HepG2 (cell line): ENCODE data around the gene IFNLR1. TPM values are rescaled to one million over a fixed set of nuclear protein-coding genes. Genes with fewer than 3 reads are reported as not detected.

ENCODE experiments used
- FOXO4 ChIP-seq: sonication (generic); formaldehyde crosslinking; conservative IDR thresholded peaks from 2 replicates; pipeline ENCODE4 v1.8.1; 2023; ENCODE audit warnings: missing genetic modification reagents
- HDAC1 ChIP-seq: sonication (generic); formaldehyde crosslinking; IDR thresholded peaks from 2 replicates; pipeline ENCODE4 v1.5.1; 2020; ENCODE audit warnings: mild to moderate bottlenecking, missing genetic modification reagents
- HDAC2 ChIP-seq: sonication (generic); formaldehyde crosslinking; IDR thresholded peaks from 2 replicates; pipeline ENCODE4 v1.4.0; 2020; ENCODE audit warnings: missing genetic modification reagents
- KLF13 ChIP-seq: sonication (generic); formaldehyde crosslinking; IDR thresholded peaks from 2 replicates; pipeline ENCODE4 v1.4.0; 2020; ENCODE audit warnings: mild to moderate bottlenecking, missing genetic modification reagents
- POGZ ChIP-seq: sonication (generic); formaldehyde crosslinking; IDR thresholded peaks from 2 replicates; pipeline ENCODE4 v1.4.0; 2020; ENCODE audit warnings: mild to moderate bottlenecking, missing genetic modification reagents
- PRMT3 ChIP-seq: sonication (generic); formaldehyde crosslinking; IDR thresholded peaks from 2 replicates; pipeline ENCODE4 v1.8.1; 2022; ENCODE audit warnings: low read depth, mild to moderate bottlenecking, moderate library complexity, missing genetic modification reagents, borderline replicate concordance
- RCOR2 ChIP-seq: IDR thresholded peaks from 2 replicates; pipeline ENCODE4 v1.6.1; 2016; ENCODE audit warnings: missing biosample characterization, missing genetic modification reagents
- RXRA ChIP-seq: sonication (generic); formaldehyde crosslinking; IDR thresholded peaks from 2 replicates; pipeline ENCODE4 v1.5.1; 2020; ENCODE audit warnings: missing genetic modification reagents
- SMARCC2 ChIP-seq: fragments of 450-650 bp; IDR thresholded peaks from 2 replicates; pipeline ENCODE4 v1.6.1; 2017; ENCODE audit warnings: antibody characterized with exemption, mild to moderate bottlenecking
- SRF ChIP-seq: IDR thresholded peaks from 2 replicates; pipeline ENCODE4 v1.6.1; 2011; ENCODE audit warnings: mild to moderate bottlenecking, low read depth, low read length, moderate library complexity
- TBX3 ChIP-seq: fragments of 450-650 bp; IDR thresholded peaks from 2 replicates; pipeline ENCODE4 v1.6.1; 2017; ENCODE audit warnings: antibody characterized with exemption, mild to moderate bottlenecking, inconsistent platforms, borderline replicate concordance
- TCF7L2 ChIP-seq: IDR thresholded peaks from 2 replicates; pipeline ENCODE4 v1.6.1; 2011; ENCODE audit warnings: mild to moderate bottlenecking, low read depth, low read length, moderate library complexity
- TEAD3 ChIP-seq: optimal IDR thresholded peaks from 2 replicates; pipeline ENCODE3; 2016; ENCODE audit warnings: borderline replicate concordance
- ZNF446 ChIP-seq: sonication (generic); formaldehyde crosslinking; IDR thresholded peaks from 2 replicates; pipeline ENCODE4 v1.5.0; 2020; ENCODE audit warnings: mild to moderate bottlenecking, missing genetic modification reagents
- ZNF484 ChIP-seq: sonication (generic); formaldehyde crosslinking; IDR thresholded peaks from 2 replicates; pipeline ENCODE4 v1.5.1; 2020; ENCODE audit warnings: mild to moderate bottlenecking, low read depth, missing genetic modification reagents, borderline replicate concordance
- ZNF704 ChIP-seq: sonication (generic); formaldehyde crosslinking; IDR thresholded peaks from 2 replicates; pipeline ENCODE4 v1.8.1; 2023; ENCODE audit warnings: mild to moderate bottlenecking, inconsistent platforms, moderate library complexity, missing genetic modification reagents, borderline replicate concordance
- ZNF761 ChIP-seq: sonication (generic); formaldehyde crosslinking; conservative IDR thresholded peaks from 2 replicates; pipeline ENCODE4 v1.4.0; 2020; ENCODE audit warnings: mild to moderate bottlenecking, missing genetic modification reagents
- ZSCAN21 ChIP-seq: sonication (generic); formaldehyde crosslinking; IDR thresholded peaks from 2 replicates; pipeline ENCODE4 v1.8.0; 2022; ENCODE audit warnings: mild to moderate bottlenecking, missing genetic modification reagents, moderate library complexity, borderline replicate concordance
- polyA plus RNA-seq, 8 experiments: library from polyadenylated mRNA; depleted of rRNA in 3 of 8; stranded (reverse) in 7 of 8; unstranded in 1 of 8; fragments of >200 nt; fragmentation: Illumina TruSeq in 4 of 8; extraction: Trizol in 4 of 8; gene quantifications; 2 replicates each; pipeline versions ENCODE4 v1.2.1 to v1.2.3, GENCODE V29; 2011 to 2016; ENCODE audit warnings: low read depth in 4 of 8, missing spikeins in 1 of 8, mixed read lengths in 1 of 8; ENCODE audit not compliant: insufficient read depth in 1 of 8
- total RNA-seq, 5 experiments: library from RNA; depleted of rRNA; stranded (reverse); fragments of >200 nt; fragmentation: Illumina TruSeq; extraction: Trizol; gene quantifications; 2 replicates each; pipeline ENCODE4 v1.2.3, GENCODE V29; 2016; ENCODE audit warnings: low read depth in 1 of 5
- TF ChIP-seq, protein P1 (sequence below): IDR thresholded peaks from 2 replicates; pipeline ENCODE4 v1.6.1; 2016; ENCODE audit warnings: low read depth, control low read depth
- TF ChIP-seq, protein P2 (sequence below): sonication (generic); formaldehyde crosslinking; IDR thresholded peaks from 2 replicates; pipeline ENCODE4 v1.4.0; 2020; ENCODE audit warnings: missing genetic modification reagents
- TF ChIP-seq, protein P3 (sequence below): fragments of 450-650 bp; IDR thresholded peaks from 2 replicates; pipeline ENCODE4 v1.6.1; 2017
- TF ChIP-seq, protein P4 (sequence below): sonication (generic); formaldehyde crosslinking; IDR thresholded peaks from 2 replicates; pipeline ENCODE4 v1.4.0; 2020; ENCODE audit warnings: missing genetic modification reagents, mild to moderate bottlenecking, borderline replicate concordance

IFNLR1 gene
- total and polyA plus RNA-seq, 2 of the 13 experiments (the other 11 are each of a cell fraction or from before 2014, with no cell fraction given), result 3.8 to 8.5 TPM

DNA sequence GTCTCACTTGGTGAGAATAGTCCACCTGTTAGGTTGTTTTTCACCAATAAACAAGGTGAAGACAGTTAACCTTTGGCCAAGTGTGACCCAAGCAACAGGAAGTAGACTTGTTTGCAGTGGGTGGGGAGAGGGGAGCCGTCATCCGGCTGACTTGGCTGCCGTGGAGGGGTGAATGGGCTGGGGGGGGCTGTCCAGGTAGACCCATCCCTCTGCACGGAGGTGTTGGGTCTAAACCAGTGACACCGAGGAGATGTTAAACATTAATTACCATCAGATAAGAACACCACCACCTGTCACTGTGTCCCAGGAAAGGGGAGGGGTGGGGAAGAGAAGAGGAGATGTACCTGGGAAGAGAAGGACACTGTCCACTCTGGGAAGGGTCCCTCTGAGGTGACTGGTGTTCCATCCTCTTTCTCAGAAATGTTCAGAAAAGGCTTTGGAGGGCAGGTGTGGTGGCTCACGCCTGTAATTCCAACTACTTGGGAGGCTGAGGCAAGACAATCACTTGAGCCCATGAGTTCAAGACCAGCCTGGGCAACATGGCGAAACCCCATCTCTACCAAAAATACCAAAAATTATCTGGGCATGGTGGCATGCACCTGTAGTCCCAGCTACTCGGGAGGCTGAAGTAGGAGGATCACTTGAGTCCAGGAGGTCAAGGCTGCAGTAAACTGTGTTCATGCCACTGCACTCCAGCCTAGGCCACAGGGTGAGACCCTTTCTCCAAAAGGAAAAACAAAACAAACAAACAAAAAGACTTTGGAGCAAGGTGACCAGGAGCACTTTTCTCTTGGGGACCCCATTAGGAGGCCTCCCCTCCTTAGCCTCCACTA, 68.5 kb downstream of the IFNLR1 start (continued):
- TF ChIP-seq, protein P1, sequence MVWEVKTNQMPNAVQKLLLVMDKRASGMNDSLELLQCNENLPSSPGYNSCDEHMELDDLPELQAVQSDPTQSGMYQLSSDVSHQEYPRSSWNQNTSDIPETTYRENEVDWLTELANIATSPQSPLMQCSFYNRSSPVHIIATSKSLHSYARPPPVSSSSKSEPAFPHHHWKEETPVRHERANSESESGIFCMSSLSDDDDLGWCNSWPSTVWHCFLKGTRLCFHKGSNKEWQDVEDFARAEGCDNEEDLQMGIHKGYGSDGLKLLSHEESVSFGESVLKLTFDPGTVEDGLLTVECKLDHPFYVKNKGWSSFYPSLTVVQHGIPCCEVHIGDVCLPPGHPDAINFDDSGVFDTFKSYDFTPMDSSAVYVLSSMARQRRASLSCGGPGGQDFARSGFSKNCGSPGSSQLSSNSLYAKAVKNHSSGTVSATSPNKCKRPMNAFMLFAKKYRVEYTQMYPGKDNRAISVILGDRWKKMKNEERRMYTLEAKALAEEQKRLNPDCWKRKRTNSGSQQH (CRISPR knock-in tag), result peak; percentile 63; the same call in 1 of the 2 replicates
- TF ChIP-seq KLF13, result no peak
- TF ChIP-seq SMARCC2, result no peak
- no peak for TF ChIP-seq SRF
- TF ChIP-seq ZSCAN21, result no peak
- no peak for TF ChIP-seq PRMT3 (CRISPR knock-in tag)
- TF ChIP-seq, protein P2, sequence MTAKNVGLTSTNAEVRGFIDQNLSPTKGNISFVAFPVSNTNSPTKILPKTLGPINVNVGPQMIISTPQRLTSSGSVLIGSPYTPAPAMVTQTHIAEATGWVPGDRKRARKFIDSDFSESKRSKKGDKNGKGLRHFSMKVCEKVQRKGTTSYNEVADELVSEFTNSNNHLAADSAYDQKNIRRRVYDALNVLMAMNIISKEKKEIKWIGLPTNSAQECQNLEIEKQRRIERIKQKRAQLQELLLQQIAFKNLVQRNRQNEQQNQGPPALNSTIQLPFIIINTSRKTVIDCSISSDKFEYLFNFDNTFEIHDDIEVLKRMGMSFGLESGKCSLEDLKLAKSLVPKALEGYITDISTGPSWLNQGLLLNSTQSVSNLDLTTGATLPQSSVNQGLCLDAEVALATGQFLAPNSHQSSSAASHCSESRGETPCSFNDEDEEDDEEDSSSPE (CRISPR knock-in tag), result no peak
- no peak for TF ChIP-seq ZNF484
- no peak for TF ChIP-seq RCOR2
- no peak for TF ChIP-seq TCF7L2
- TF ChIP-seq, protein P3, sequence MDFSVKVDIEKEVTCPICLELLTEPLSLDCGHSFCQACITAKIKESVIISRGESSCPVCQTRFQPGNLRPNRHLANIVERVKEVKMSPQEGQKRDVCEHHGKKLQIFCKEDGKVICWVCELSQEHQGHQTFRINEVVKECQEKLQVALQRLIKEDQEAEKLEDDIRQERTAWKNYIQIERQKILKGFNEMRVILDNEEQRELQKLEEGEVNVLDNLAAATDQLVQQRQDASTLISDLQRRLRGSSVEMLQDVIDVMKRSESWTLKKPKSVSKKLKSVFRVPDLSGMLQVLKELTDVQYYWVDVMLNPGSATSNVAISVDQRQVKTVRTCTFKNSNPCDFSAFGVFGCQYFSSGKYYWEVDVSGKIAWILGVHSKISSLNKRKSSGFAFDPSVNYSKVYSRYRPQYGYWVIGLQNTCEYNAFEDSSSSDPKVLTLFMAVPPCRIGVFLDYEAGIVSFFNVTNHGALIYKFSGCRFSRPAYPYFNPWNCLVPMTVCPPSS, result no peak
- TF ChIP-seq, protein P4, sequence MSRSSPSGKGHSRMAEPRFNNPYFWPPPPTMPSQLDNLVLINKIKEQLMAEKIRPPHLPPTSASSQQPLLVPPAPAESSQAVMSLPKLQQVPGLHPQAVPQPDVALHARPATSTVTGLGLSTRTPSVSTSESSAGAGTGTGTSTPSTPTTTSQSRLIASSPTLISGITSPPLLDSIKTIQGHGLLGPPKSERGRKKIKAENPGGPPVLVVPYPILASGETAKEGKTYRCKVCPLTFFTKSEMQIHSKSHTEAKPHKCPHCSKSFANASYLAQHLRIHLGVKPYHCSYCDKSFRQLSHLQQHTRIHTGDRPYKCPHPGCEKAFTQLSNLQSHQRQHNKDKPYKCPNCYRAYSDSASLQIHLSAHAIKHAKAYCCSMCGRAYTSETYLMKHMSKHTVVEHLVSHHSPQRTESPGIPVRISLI (CRISPR knock-in tag), result no peak
- TF ChIP-seq ZNF704 (CRISPR knock-in tag), result no peak
- no peak for TF ChIP-seq ZNF761 (CRISPR knock-in tag)
- no peak for TF ChIP-seq TBX3
- peak; percentile 40 for TF ChIP-seq TEAD3
- peak; percentile 90 for TF ChIP-seq RXRA (CRISPR knock-in tag)
- TF ChIP-seq HDAC2, result peak; percentile 56; the same call in 1 of the 2 replicates
- TF ChIP-seq ZNF446 (CRISPR knock-in tag), result no peak
- 0 out of 2 replicates have a peak, but pooled peaks have one; percentile 93 for TF ChIP-seq FOXO4 (CRISPR knock-in tag)
- peak; percentile 86 for TF ChIP-seq HDAC1 (CRISPR knock-in tag)
- TF ChIP-seq POGZ (CRISPR knock-in tag), result 0 out of 2 replicates have a peak, but pooled peaks have one; percentile 31
